PC-9 (cell line): Measurements from ENCODE around the gene SIT1.

ENCODE experiments used
- CTCF ChIP-seq: fragments of 200-600 bp; sonication (generic); conservative IDR thresholded peaks from 2 replicates; pipeline ENCODE4 v1.6.1; 2017; ENCODE audit warnings: mixed run types, antibody characterized with exemption, mild to moderate bottlenecking, moderate library complexity
- EZH2 ChIP-seq: fragments of 200-600 bp; sonication (generic); IDR thresholded peaks from 2 replicates; pipeline ENCODE4 v1.8.0; 2017; ENCODE audit warnings: antibody characterized with exemption, low read depth

- no peak for TF ChIP-seq CTCF
- no peak for TF ChIP-seq EZH2
These were observed 34.2 kb upstream of the SIT1 start for GRCh38 chr9:35684921-35685320.
